SH-SY5Y (cell line): Measurements from ENCODE around the gene DYNC2LI1.

ENCODE experiments used
- GATA2 ChIP-seq: IDR thresholded peaks from 2 replicates; pipeline ENCODE4 v1.6.1; 2011; ENCODE audit warnings: mild to moderate bottlenecking, low read depth, low read length
- GATA3 ChIP-seq: IDR thresholded peaks from 2 replicates; pipeline ENCODE4 v1.6.1; 2011; ENCODE audit warnings: low read depth, mild to moderate bottlenecking, low read length, moderate library complexity

DYNC2LI1 gene

DNA sequence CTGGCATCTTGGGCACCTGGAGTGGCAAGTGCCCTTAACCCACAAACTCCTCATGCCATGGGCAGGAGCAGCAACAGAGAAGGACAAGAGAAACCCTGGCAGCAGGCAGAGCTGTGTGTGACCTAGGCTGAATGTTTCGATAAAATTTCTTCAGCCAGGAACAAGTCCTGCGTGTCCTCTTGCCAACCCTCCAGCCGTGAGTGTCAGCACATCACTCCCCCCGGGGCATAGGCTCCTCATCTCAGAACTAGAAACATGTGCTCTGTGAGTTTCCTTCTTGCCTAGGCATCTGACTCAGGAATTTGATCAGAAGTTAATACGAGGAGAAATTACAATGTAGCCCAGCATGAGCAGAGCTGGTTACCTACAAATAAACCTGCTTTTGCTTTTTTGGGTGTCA, 67.1 kb downstream of the DYNC2LI1 start:
- TF ChIP-seq GATA2 = no peak
- TF ChIP-seq GATA3 = no peak

DNA sequence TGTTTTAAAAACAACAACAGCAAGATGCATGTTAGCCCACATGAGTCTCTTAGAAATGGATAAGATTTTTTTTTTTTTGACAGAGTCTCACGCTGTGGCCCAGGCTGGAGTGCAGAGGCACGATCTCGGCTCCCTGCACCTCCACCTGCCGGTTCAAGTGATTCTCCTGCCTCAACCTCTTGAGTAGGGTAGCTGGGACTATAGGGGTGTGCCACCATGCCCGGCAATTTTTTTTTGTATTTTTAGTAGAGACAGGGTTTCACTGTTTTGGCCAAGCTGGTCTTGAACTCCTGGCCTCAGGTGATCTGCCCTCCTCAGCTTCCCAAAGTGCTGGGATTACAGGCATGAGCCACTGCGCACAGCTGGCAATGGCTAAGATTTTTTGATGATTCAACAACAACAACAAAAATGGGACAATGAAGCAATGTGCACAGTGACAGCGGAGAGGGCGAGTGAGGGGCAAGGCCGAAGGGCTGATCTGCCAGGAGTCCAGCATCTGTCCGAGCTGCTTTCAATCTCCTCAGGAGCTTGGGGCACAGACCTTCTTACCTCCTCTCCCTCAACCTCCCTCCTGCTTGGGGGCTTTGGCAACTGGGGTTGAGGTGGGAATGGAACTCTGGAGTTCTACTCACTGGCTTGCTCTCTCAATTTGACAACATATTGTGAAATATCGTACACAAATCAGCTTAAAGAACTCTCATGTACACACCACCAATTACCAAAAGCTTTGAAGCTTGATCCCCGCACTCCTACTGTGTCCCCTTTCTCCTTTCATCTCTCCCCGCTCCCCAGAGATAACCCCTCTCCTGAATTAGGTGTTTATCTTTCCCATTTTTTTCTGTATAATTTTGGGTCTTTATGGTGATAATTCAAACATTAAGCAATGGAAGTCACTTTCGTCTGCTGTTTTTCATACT, 68.4 kb downstream of the DYNC2LI1 start:
- no peak for TF ChIP-seq GATA2
- no peak for TF ChIP-seq GATA3

DNA sequence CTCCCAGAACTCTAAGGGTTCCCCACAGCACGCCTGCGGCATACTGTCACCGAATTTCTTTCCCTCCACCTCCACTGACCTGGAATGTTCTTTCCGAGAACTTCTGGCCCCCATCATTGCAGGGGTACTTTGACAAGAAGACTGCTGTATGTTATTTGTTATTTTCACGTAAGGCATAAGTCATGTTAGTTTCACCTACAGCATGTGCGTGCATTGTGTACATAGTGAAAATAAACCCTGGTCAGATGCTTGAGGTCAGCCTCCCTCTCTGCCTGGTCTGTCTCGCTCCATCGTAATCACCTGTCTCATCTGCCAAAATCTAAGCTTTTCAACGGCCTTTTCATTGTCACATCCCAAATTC, 69.0 kb downstream of the DYNC2LI1 start:
- TF ChIP-seq GATA3 = no peak
- TF ChIP-seq GATA2 = no peak

DNA sequence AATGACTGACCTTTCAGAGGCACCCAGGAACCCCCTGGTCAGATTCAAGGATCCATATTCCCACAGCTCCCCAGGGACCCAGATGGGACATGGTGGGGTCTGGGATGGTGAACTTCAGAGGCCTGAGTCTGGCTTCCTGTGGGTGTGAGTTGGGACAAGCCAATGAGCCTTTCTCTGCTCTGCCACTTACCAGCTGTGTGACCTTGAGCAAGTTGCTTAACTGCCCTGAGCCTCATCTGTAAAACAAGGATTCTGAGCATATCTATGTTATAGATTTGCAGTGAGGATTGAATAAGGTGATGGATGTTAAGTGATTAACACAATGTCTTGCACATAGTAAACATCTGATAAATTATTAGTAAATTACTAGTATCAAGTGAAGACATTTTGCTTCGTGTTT, 71.3 kb downstream of the DYNC2LI1 start:
- no peak for TF ChIP-seq GATA2
- TF ChIP-seq GATA3 = no peak

DNA sequence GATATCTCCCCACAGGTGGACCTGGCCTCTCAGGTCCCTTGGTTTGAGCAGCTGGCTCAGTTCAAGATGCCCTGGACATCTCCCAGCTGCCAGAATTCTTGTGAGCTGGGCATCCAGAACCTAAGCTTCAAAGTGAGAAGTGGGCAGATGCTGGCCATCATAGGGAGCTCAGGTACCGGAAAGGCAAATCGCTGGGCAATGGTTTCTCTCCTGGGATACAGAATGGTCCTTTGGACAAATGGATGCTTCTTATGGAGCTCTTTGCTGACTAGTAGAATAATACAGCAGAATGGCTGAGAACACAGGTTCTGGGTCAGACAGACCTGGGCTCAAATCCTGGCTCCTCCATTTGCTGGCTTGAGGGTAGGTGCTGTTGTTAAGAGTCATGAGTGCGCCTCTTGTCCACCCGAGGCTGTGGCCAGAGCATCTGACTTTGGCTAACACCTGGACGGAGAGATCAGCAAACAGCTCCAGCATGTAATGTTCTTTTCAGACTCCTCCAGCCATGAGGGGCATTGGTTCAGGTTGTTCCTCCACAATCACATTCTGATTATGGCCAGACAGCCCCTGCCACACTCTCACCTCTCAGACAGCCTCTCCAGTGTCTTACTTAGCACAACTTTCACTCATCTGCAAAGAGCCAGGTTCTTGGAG, 72.4 kb downstream of the DYNC2LI1 start:
- no peak for TF ChIP-seq GATA2
- TF ChIP-seq GATA3 = no peak

DNA sequence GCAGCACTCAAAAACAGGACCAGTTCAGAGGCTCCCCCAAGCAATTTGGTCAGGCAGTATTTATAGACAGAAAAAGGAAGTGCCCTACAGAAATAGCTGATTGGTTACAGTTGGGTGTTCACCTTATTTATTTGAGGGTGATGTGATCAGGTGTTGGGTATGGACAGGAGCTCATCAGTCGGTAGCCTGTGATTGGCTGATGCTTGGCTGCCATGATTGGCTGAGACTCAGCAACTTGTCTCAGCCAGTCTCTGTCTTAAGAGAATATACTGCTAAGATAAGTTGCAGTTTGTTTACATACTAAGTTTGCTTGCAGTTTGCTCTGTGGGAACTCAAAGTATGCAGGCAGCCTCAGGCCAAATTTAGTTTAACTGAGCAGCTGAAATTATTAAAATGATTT, 74.4 kb downstream of the DYNC2LI1 start:
- TF ChIP-seq GATA3 (no peak), GATA2 (no peak)

DNA sequence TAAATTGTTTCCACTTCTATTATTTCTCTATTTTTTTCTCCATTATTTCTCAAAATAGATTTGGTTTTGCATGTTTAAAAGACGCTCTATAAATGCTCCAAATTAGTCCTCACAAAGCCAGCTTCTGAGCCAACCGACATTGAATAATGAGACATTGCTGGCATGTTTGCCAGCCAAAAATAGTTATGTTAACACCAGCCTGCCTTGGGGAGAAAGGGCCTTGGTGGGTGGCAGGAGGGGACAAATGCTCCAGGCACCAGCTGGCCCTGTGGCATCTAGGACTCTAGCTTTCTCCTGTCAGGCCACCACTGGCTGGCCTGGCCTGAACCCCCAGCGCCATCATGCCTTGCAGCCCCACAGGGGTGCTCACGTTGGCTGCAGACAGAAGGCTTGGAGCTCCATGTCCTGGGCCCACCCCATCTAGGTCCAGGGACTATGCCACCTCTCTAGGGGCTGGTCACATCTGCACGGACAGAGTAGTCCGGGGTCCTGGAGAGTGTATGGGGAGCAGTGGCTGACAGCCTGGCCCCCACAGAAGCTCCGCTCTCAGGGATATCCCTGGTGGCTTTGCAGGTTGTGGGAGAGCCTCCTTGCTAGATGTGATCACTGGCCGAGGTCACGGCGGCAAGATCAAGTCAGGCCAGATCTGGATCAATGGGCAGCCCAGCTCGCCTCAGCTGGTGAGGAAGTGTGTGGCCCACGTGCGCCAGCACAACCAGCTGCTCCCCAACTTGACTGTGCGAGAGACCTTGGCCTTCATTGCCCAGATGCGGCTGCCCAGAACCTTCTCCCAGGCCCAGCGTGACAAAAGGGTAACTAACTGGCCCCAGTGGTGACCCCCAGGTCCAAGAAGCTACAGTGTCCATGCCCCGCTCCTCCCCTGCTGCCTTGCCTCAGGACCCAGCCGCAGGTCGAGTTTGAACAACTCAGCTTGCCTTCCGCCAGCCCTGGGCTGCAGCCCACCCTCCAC, 77.5 kb downstream of the DYNC2LI1 start:
- TF ChIP-seq GATA2 (no peak), GATA3 (no peak)

DNA sequence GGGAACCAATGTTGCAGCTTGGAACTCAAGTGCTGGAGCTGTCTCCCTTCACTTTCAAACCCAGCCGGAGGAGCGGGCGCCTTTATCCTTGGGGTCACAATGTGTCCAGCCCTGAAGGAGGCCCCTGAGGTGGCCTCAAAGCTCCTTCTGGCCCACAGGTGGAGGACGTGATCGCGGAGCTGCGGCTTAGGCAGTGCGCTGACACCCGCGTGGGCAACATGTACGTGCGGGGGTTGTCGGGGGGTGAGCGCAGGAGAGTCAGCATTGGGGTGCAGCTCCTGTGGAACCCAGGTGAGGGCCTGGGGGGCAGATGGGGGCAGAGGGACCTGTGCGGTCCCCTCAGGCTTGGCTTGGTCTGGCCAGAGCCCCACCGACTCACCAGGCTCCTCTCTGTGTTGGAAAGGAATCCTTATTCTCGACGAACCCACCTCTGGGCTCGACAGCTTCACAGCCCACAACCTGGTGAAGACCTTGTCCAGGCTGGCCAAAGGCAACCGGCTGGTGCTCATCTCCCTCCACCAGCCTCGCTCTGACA, 78.4 kb downstream of the DYNC2LI1 start:
- TF ChIP-seq GATA2 (no peak), GATA3 (no peak)

DNA sequence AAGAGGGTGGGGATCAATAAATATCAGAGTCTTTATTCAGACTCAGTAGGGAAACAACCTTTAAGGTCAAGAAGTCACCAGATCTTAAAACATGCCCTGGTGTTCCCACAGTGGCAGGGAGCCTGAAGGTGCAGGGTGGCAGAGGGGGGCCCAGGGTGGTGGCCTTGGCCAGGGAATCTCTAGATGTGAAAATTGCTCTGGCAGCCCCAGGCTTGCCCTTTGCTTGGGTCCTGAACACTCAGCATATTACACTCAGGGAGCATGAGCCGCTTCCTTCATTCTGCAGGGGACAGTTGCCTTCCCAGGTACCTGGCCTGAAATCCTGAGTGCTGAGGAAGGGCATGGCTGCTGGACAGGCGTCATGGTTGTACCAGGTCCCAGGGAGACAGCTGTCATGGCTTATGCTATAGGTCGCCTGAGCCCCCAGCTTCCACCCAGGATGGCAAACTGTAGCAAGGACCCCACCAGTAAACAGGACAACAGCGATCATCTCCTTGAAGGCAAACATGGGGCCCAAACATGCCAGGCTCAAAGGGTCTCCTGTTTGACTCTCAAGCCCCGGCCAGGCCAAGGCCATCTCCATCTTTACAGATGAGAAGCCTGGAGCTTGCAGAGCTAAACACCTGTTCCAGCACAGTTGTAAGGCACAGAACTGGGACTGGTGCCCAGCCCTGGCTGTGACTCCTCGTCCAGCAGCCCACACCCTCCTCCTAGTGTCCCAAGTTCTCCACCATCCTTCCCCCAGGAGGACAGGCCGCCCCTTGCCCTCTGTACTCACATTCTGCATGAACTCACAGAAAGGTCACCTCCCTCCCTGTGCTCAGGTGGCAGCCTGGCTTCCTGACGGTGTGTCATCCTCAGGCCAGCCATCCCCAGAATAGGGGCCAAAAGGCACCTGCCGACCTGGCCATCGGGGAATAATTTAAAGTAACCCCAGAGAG, 79.6 kb downstream of the DYNC2LI1 start:
- no peak for TF ChIP-seq GATA2
- no peak for TF ChIP-seq GATA3

DNA sequence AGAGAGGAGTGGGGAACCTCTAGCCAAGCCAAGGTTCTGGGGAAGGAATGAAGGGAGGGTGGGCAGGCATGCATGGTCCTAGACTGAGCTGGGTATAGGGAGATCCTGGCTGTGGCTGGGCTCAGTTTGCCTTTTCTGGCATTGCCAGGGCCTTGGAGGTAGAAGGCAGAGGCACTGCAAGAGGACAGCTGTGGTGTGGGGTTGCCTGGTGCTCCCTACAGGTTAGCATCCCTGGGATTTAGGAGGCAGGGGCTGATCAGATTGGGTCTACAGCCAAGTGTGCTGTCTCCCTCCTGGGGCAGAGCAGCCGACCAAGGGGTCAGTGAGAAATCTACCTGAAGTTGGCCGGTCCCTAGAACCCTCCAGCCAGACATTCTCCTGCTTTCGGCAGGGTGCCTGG, 80.8 kb downstream of the DYNC2LI1 start:
- TF ChIP-seq GATA2 (no peak), GATA3 (no peak)

DNA sequence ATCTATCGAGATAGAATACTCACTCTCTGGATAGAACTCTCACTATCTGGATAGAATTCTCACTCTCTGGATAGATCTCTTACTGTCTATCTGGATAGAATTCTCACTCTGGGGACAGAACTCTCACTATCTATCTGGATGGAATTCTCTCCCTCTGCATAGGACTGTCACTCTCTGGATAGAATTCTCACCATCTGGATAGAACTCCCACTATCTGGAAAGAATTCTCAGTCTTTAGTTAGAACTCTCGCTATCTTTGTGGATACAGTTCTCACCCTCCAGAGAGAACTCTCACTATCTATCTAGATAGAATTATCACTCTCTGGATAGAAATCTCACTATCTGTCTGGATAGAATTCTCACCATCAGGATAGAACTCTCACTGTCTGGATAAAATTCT, 81.5 kb downstream of the DYNC2LI1 start:
- TF ChIP-seq GATA3 (no peak), GATA2 (no peak)
